Effector memory CD8-positive, alpha-beta T cell (primary cell): Measurements from ENCODE around the gene C12orf60.
"Not testable (repeated sequence)": the region's sequence is repeated elsewhere in the genome, so short reads cannot be mapped to it uniquely, and the experiment has no call there.

Experiments used
- ATAC-seq: fragments of 150-1000 bp; cut with Tn5 transposase; replicated peaks from 2 replicates; pipeline ENCODE4 v1.10.0; 2021; ENCODE audit warnings: mild to moderate bottlenecking, moderate library complexity
- DNase-seq, 3 experiments: peaks; one replicate each; pipeline ENCODE4 v3.0.0; 2021
- H3K27ac Mint-ChIP-seq, 2 donors: one replicate each; pipeline ENCODE4 v1.8.0; 2022; ENCODE audit warnings: mild to moderate bottlenecking in 2 of 2, mixed read lengths in 2 of 2, moderate library complexity in 2 of 2
- H3K27me3 Mint-ChIP-seq, 2 donors: one replicate each; pipeline ENCODE4 v1.8.0; 2022; ENCODE audit warnings: mixed read lengths in 2 of 2
- H3K36me3 Mint-ChIP-seq: one replicate; pipeline ENCODE4 v1.8.0; 2022; ENCODE audit warnings: mild to moderate bottlenecking, moderate library complexity, mixed read lengths; ENCODE audit not compliant: insufficient read depth
- H3K4me1 Mint-ChIP-seq, 2 donors: one replicate each; pipeline ENCODE4 v1.8.0; 2022; ENCODE audit warnings: low read depth in 2 of 2, mixed read lengths in 2 of 2
- H3K4me3 Mint-ChIP-seq, 2 donors: one replicate each; pipeline ENCODE4 v1.8.0; 2022; ENCODE audit warnings: mild to moderate bottlenecking in 2 of 2, mixed read lengths in 2 of 2, moderate library complexity in 2 of 2
- H3K9me3 Mint-ChIP-seq, 2 donors: one replicate each; pipeline ENCODE4 v1.8.0; 2022; ENCODE audit warnings: mixed read lengths in 2 of 2
- total RNA-seq, 9 experiments: gene quantifications; one replicate each; lab custom pipeline; 2026; lab: John Stamatoyannopoulos, UW

C12orf60 gene, protein sequence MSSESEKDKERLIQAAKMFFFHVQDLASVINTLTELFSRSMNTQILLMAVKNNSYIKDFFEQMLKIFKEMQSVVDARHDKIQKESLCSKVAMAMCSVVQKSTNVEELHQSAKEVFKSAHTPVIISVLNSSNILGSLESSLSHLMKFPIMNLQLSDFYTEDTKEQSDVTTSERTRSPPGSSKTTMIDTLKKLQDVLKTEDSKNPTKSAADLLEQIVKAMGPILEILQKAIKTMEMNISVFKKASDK
- 0 to 2.3 (median 1.2) reads per million in 9 experiments for total RNA-seq

DNA sequence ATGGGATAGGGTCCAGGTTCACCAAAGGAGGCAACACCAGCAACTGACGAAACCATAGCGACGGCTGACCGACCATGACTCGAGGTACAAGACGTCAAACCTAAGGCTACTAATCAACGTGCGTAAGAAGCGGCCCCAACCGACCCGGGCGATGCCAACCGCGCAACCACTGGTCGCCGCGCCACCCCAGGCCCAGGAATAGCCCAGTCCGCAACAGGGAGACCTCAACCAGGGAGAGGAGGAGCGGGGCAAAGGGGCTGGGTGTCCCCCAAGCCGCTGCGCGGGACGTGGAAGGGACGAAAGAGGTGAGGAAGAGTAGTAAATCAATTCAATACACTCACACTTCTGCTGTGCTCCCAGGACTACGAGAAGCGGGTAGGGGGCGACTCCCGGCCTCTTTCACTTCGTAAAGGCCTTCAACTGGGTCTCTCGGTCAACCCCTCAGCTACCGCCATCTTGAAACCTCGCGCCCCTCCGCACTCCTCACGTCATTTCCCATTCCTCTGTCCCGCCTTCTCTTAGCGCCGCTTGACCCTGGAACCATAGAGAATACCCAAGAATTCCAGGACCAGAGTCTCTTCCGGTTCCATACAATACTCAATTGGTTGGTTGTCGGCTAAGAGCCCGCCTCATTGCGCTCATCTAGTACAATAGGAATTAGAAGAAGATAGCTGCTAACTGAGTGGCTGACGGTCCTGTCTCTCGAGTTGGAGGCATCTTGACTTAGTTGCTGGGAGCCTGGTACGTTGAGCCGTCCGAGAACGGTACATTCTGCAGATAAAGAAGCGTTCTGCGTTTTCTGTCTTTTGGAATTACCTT, at the start of gene C12orf60, which contains the start of gene WBP11:
Gene C12orf60, plus strand, starts transcription at position 660 of the 819 bp plus-strand sequence. CDS start 19,266 bp downstream, outside the sequence.
Gene WBP11, minus strand, starts transcription at position 468 of the 819 bp plus-strand sequence. CDS start 2,095 bp downstream, outside the sequence.
- ATAC-seq (peak; percentile 93), DNase-seq (peak; percentile 81 to 84 (median 81))
- Mint-ChIP-seq H3K27me3 (no peaks in the 10 kb centered on the region), H3K4me3 (no peak within 1 kb of the TSS), H3K36me3 (peaks cover 20% of the 10 kb centered on the region), H3K27ac (no peak within 1 kb of the TSS), H3K9me3 (no peaks in the 10 kb centered on the region), H3K4me1 (peaks cover 9 to 19% of the 10 kb centered on the region in 2 donors)

DNA sequence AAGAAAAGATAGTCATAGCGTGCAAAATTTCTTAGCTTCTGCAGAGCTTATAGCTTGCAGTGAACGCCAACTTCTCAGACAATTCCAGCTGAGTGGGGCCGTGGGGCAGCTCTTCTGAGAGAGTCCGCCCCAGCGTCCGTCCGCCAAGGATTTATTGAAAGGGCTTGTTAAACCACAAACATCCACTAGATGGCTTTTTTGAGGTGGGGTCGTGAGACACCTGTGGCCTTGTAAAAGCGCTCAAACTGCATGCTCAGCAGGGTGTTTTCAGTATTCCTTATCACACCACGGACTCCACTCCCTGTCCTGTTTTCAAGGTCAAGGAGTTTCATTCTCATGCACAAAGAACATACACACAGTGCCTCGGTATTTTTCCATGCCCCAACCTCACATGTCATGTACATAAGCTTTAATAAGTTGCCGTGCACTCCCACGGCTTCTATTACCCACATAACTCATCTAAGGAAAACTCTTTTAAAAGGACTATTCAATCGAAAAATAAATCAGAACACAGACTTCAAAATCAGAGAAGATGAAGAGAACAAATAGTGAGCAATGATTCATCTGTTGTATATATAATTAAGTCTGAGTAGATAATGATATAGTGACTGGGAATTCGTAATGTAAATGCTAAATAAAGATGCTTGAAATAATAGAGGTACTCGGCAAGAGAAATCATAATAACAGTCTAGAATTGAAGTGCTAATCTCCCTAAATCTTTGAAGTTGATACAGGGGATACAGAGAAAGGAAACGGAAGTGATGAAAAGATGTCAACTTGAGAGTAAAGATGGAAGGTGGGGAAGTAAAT, 46.9 kb upstream of the C12orf60 start:
- no peak for DNase-seq
- Mint-ChIP-seq H3K27me3 (no peaks in the 10 kb centered on the region), H3K36me3 (peaks cover 5% of the 10 kb centered on the region), H3K4me1 (peaks cover 3 to 13% of the 10 kb centered on the region in 2 donors), H3K27ac (no peak overlapping the region), H3K9me3 (no peaks in the 10 kb centered on the region), H3K4me3 (no peak overlapping the region)
- no peak for ATAC-seq

DNA sequence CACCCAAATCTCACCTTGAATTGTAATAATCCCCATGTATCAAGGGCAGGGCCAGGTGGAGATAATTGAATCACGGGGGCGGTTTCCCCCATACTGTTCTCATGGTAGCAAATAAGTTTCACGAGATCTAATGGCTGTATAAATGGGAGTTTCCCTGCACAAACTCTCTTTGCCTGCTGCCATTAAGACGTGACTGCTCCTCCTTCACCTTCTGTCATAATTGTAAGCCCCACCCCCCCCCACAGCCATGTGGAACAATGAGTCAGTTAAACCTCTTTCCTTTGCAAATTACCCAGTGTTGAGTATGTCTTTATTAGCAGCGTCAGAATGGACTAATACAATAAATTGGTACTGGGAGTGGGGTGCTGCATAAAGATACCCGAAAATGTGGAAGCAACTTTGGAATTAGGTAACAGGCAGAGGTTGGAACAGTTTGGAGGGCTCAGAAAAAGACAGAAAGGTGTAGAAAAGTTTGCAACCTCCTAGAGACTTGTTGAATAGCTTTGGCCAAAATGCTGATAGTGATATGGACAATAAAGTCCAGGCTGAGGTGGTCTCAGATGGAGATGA, 43.7 kb upstream of the C12orf60 start:
- H3K27ac Mint-ChIP-seq, ATAC-seq, H3K9me3 Mint-ChIP-seq, H3K27me3 Mint-ChIP-seq, H3K4me3 Mint-ChIP-seq, DNase-seq: not testable (repeated sequence)
- Mint-ChIP-seq H3K4me1 (peaks cover 3 to 16% of the 10 kb centered on the region in 2 donors), H3K36me3 (peaks cover 11% of the 10 kb centered on the region)

DNA sequence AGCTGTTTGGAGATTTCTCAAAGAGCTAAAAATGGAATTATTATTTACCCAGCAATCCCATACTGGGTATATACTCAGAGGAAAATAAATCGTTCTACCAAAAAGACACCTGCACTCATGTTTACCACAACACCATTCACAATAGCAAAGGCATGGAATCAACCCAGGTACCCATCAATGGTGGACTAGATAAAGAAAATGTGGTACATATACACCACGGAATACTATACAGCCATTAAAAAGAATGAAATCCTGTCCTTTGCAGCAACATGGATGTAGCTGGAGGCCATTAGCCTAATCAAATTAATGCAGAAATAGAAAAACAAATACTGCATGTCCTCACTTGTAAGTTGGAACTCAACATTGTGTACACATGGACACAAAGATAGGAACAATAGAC, 38.1 kb upstream of the C12orf60 start:
- no peak for ATAC-seq
- Mint-ChIP-seq H3K27ac (peak overlapping the region in 1 of 2 donors; percentile 19), H3K4me3 (no peak overlapping the region), H3K27me3 (no peaks in the 10 kb centered on the region), H3K4me1 (peaks cover 21 to 26% of the 10 kb centered on the region in 2 donors), H3K36me3 (peaks cover 44% of the 10 kb centered on the region), H3K9me3 (peaks cover 0 to 5% of the 10 kb centered on the region in 2 donors)
- DNase-seq: no peak

DNA sequence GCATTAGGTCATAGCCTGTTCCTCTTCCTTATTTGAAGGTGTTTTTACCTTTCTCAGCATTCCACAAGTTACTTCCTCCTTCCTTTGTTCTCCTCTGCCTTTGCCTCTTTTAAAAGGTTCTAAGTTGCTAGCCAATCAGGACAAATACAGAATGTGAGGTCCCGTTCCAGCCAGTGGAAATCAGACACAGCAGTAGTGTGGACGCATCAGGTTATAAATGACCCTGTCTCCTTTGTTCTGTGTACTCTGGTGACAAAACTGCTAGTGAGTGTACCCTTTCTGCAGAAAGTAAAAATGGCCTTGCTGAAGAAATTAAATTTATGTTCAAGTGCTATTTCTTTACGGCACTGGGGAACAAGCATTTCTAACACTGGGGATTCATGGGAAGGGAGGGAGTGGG, 37.5 kb upstream of the C12orf60 start:
- H3K4me3 Mint-ChIP-seq, H3K9me3 Mint-ChIP-seq, DNase-seq, ATAC-seq, H3K27me3 Mint-ChIP-seq, H3K27ac Mint-ChIP-seq: not testable (repeated sequence)
- Mint-ChIP-seq H3K36me3 (peaks cover 46% of the 10 kb centered on the region), H3K4me1 (peaks cover 26 to 30% of the 10 kb centered on the region in 2 donors)

DNA sequence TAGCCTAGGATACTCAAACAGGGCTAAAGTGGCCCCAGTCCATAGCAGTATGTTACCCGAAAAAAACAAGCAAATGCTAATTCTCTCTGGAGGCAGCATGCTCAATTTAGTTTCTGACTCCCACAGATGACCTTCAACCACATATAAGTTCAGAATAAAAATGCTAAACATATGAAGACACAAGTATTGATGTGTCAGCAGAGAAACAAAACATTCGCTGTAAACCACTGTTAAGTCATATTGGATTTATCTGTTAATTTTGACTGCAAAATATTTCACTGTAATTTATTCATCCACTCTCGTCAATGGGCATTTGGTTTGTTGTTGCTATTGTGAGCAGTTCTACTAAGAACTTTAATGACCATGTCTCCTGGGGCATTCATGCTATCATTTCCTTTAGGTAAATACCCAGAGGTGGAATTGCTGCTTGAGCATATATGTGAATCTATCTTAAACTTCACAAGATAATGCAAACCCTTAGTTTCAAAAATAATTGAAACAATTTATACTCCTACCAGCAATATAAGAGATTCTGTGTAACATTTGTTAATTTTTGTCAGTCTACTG, 36.7 kb upstream of the C12orf60 start:
- no peak for ATAC-seq
- peaks cover 52% of the 10 kb centered on the region for H3K36me3 Mint-ChIP-seq
- peak overlapping the region; percentile 22 to 100 for H3K27ac Mint-ChIP-seq
- peaks cover 29 to 35% of the 10 kb centered on the region in 2 donors for H3K4me1 Mint-ChIP-seq
- H3K9me3 Mint-ChIP-seq: peaks cover 0 to 5% of the 10 kb centered on the region in 2 donors
- H3K27me3 Mint-ChIP-seq: no peaks in the 10 kb centered on the region
- DNase-seq: no peak
- peak overlapping the region in 1 of 2 donors; percentile 10 for H3K4me3 Mint-ChIP-seq

DNA sequence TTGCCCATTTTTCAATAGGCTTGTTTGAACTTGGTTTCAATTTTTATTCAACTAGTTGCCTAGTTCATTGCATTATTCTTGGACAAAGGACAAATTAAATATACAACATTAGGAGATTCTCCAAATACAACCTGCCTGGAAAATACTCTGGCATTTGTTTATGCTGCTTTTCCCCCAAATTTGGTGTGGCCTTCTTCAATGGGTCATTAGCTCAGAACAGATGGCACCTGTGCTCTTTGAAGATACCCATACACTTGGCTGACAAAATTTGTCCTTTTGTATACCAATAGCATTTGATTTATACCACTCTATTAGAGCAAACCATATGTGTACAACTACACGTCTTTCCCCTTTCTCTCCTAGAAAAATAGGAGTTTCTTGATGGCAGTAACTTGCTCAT, 35.9 kb upstream of the C12orf60 start:
- Mint-ChIP-seq H3K4me1 (peaks cover 32 to 42% of the 10 kb centered on the region in 2 donors), H3K36me3 (peaks cover 57% of the 10 kb centered on the region), H3K27me3 (no peaks in the 10 kb centered on the region), H3K9me3 (peaks cover 0 to 5% of the 10 kb centered on the region in 2 donors), H3K4me3 (peak overlapping the region; percentile 4 to 99), H3K27ac (peak overlapping the region in 1 of 2 donors; percentile 100)
- ATAC-seq (no peak), DNase-seq (no peak)

DNA sequence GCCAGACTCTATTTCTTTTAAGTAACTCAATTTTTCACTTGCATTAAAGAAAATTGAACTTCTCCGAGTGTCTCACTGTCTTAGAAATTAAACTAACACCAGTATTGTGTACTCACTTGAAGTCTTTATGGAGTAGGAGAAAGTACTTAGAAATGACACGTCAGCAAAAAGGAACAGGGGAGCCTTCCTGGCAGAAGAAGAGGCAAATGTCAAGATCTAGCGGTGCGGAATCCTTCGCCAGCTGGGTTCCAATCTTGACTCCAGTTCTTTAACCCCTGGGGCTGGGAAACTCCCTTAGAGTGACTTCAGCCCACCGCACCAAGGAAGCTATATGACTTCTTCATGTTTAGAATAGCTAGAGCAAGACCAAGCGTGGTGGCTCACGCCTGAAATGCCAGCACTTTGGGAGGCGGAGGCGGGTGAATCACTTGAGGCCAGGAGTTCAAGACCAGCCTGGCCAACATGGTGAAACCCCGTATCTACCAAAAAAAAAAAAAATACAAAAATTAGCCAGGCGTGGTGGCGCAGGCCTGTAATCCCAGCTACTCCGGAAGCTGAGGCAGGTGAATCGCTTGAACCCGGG, 34.6 kb upstream of the C12orf60 start:
- Mint-ChIP-seq H3K9me3 (peaks cover 0 to 5% of the 10 kb centered on the region in 2 donors), H3K4me1 (peaks cover 32 to 45% of the 10 kb centered on the region in 2 donors), H3K27ac (peak overlapping the region; percentile 100), H3K36me3 (peaks cover 64% of the 10 kb centered on the region), H3K4me3 (peak overlapping the region; percentile 98 to 99), H3K27me3 (no peaks in the 10 kb centered on the region)
- no peak for ATAC-seq
- DNase-seq: peak in 2 of 3 experiments; percentile 13 to 19

DNA sequence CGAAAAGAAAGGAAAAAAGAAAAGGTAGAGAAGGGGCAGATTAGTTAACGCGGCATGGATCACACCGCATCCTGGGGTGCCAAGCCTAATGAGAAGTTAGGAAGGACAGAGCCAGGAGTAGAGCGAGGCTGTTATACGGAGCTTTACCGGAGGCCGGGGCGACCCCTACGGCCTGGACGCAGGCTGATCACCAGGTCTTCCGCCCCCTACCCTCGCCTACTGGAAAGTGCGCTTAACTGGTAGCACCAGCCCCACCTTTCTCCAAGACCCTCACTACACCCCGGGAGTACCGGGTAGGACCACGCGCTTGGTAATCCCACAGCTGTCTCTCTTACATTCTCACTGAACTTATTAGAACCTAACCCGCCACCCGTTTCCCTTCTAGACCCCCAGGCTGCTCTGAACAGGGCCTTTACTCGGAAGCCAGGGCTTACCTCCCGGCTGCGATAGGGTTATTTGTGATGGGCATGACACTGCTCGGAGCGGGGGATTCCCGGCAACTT, 34.0 kb upstream of the C12orf60 start:
- H3K4me1 Mint-ChIP-seq: peaks cover 38 to 50% of the 10 kb centered on the region in 2 donors
- peak overlapping the region; percentile 100 for H3K27ac Mint-ChIP-seq
- peak in 1 of 3 experiments; percentile 3 for DNase-seq

DNA sequence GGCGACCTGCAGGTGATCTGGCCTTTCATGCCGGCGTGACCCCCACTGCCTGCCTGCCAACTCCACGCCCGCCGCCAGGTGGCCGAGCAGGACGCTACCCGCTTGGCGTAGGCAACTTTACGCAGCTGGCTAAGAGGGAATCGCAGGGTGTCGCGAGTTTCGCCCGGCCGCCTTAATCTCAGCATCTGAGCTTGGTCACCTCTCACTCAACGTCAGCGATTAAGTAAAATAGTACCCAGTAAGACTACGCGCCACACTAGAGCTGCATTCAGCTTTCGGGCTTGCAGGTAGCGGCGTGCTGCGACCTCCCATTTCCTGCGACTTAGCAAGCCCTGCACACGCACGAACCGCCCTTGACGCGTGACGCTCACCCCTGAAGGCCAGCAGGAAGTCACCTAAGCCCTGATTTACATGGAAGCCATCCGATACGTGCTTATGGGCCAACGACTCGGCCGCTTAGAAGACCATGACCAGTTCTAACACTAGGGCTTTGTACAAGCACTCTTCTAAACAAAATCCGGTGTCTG, 33.4 kb upstream of the C12orf60 start:
- peak; percentile 89 to 90 (median 89) for DNase-seq
- H3K27ac Mint-ChIP-seq: peak overlapping the region; percentile 100
- peak overlapping the region; percentile 98 to 99 for H3K4me3 Mint-ChIP-seq
- ATAC-seq: peak; percentile 55
- peaks cover 0 to 5% of the 10 kb centered on the region in 2 donors for H3K9me3 Mint-ChIP-seq
- peaks cover 43 to 55% of the 10 kb centered on the region in 2 donors for H3K4me1 Mint-ChIP-seq
- H3K27me3 Mint-ChIP-seq: no peaks in the 10 kb centered on the region
- peaks cover 70% of the 10 kb centered on the region for H3K36me3 Mint-ChIP-seq

More for the DNA sequence above, 34.0 kb upstream of the C12orf60 start:
- H3K9me3 Mint-ChIP-seq: peaks cover 0 to 5% of the 10 kb centered on the region in 2 donors
- H3K27me3 Mint-ChIP-seq: no peaks in the 10 kb centered on the region
- H3K4me3 Mint-ChIP-seq: peak overlapping the region; percentile 98 to 99
- H3K36me3 Mint-ChIP-seq: peaks cover 67% of the 10 kb centered on the region
- ATAC-seq: no peak

DNA sequence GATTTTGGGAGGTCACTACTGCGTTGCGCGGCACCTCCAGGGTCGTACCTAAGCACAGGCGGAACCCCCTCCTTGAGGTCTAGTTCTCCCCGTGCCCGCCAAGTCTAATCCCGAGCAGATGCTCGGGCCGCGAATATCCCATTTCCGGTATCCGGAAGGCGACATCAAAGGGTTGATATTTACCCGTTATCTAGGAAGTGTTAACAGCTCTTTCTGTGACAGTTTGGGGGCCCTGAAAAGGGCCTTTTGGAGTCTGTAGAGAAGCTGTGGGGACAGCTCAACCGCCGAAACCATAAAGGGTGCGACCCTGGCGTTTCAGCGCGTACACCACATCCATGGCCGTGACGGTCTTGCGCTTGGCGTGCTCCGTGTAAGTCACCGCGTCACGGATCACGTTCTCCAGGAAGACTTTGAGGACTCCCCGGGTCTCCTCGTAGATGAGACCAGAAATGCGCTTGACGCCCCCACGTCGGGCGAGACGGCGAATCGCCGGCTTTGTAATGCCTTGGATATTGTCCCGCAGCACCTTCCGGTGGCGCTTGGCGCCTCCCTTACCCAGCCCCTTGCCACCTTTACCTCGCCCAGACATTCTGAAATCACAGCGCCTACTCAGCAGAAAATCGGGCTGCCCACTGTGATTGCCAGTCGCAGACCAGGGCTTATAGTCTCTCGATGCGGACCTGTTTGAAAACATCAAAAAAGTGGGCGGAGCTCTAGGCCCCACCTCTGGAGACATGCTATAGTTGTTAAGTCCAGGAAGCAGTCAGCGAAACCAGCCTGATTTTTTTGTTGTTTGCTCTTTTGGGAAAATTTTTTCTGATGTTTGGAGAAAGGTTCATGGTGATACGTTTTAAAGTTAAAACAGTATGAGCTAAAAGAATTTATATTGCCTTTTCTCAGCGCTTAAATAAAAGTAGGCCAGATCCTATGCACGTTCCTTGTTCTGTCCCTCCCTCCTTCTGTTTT, 32.7 kb upstream of the C12orf60 start:
- H3K27me3 Mint-ChIP-seq: no peaks in the 10 kb centered on the region
- DNase-seq (peak; percentile 94 to 98 (median 96)), ATAC-seq (peak; percentile 40)
- H3K27ac Mint-ChIP-seq: peak overlapping the region; percentile 100
- H3K36me3 Mint-ChIP-seq: peaks cover 73% of the 10 kb centered on the region
- H3K9me3 Mint-ChIP-seq: peaks cover 0 to 2% of the 10 kb centered on the region in 2 donors
- peak overlapping the region; percentile 98 to 99 for H3K4me3 Mint-ChIP-seq
- H3K4me1 Mint-ChIP-seq: peaks cover 49 to 62% of the 10 kb centered on the region in 2 donors
